ENCODE measurements around the gene MORN5. TPM values are rescaled to one million over a fixed set of nuclear protein-coding genes. Genes with fewer than 3 reads are reported as not detected.

Gene MORN5
- total RNA-seq, 8 experiments from 2014 or later, result 0.54 to 43.3 (median 1.2) TPM; not detected in 3

- ATAC-seq (replicated peaks in 6 of 8), result no peak
Observed at GRCh38 chr9:122244349-122244748, 84.6 kb downstream of the MORN5 start.

GRCh38 chr9:122246666-122247065 lies 87.0 kb downstream of the MORN5 start:
- no peak overlapping the region for H3K27ac ChIP-seq
- in situ Hi-C loops (cut with MboI; ENCODE audit: low pct_unique_long_range_greater_than_20kb in 2 of 9, low sequenced_read_pairs in 9 of 9, unreplicated experiment in 9 of 9), result no loop called here
- no peak for ATAC-seq (replicated peaks in 6 of 8)
- no peak overlapping the region for H3K4me3 ChIP-seq
- WGBS, 10 experiments, result 43 to 100% (median 86%) methylated on average over 1 to 3 of the region's 3 CpGs; no CpG with 5 or more reads in 2 of the 10 experiments
- H3K4me1 ChIP-seq (replicated peaks in 1 of 2), result no peaks in the 10 kb centered on the region

More at GRCh38 chr9:122244349-122244748, 84.6 kb downstream of the MORN5 start:
- no peak overlapping the region for H3K27ac ChIP-seq
- 78 to 100% (median 95%) methylated on average over 2 to 3 of the region's 3 CpGs; no CpG with 5 or more reads in 2 of the 10 experiments for WGBS, 10 experiments
- H3K4me1 ChIP-seq (replicated peaks in 1 of 2), result no peaks in the 10 kb centered on the region
- no peak overlapping the region for H3K4me3 ChIP-seq
- in situ Hi-C loops (cut with MboI; ENCODE audit: low pct_unique_long_range_greater_than_20kb in 2 of 9, low sequenced_read_pairs in 9 of 9, unreplicated experiment in 9 of 9), result no loop called here

GRCh38 chr9:122248448-122248865 lies 88.7 kb downstream of the MORN5 start:
- H3K27ac ChIP-seq, result no peak overlapping the region
- ATAC-seq (replicated peaks in 6 of 8), result no peak
- H3K4me1 ChIP-seq (replicated peaks in 1 of 2), result no peaks in the 10 kb centered on the region
- H3K4me3 ChIP-seq, result no peak overlapping the region
- 82 to 100% (median 93%) methylated on average over 1 to 5 of the region's 5 CpGs for WGBS, 10 experiments
- in situ Hi-C loops (cut with MboI; ENCODE audit: low pct_unique_long_range_greater_than_20kb in 2 of 9, low sequenced_read_pairs in 9 of 9, unreplicated experiment in 9 of 9), result no loop called here

Other genes starting within 250 kb of the MORN5 start
- 10 to 100 TPM in 5 of 8 experiments, 1 to 10 TPM in 3; 5.7 to 16.9 (median 11.2) TPM for gene TTLL11, start 66.6 kb upstream of the MORN5 start, total RNA-seq
- gene NDUFA8, start 129 bp upstream of the MORN5 start, total RNA-seq, result 100 to 1,000 TPM in 1 of 8 experiments, 10 to 100 TPM in 7; 40.9 to 119 (median 64.1) TPM
- gene LHX6, start 69.0 kb downstream of the MORN5 start, total RNA-seq, result 1 to 10 TPM in 2 of 8 experiments, under 1 TPM in 6; 0.14 to 3.9 (median 0.60) TPM
- 10 to 100 TPM; 11.7 to 19.2 (median 15.4) TPM for gene RBM18, start 104.9 kb downstream of the MORN5 start, total RNA-seq
- 10 to 100 TPM; 23.1 to 81.6 (median 31.1) TPM for gene MRRF, start 105.0 kb downstream of the MORN5 start, total RNA-seq
- gene PTGS1, start 211.1 kb downstream of the MORN5 start, total RNA-seq, result 1 to 10 TPM in 2 of 8 experiments, under 1 TPM in 6; 0.05 to 3.2 (median 0.24) TPM

All from motor neuron (in vitro differentiated cells).